Body of pancreas (tissue), 4 donors: ENCODE data around the gene DUSP16. TPM values are rescaled to one million over a fixed set of nuclear protein-coding genes. Genes with fewer than 3 reads are reported as not detected.
A peak's percentile ranks its signal among the peaks of the same experiment; 100 is the strongest.

Source experiments
- ATAC-seq: fragments of 150-250 bp; one replicate; pipeline ENCODE4 v1.9.1; 2016
- DNase-seq, 4 donors: peaks; one replicate each; pipeline ENCODE4 v3.0.0-alpha.2; 2019
- H3K27ac ChIP-seq, 4 donors: fragments of 200-600 bp; sonication (generic); 1 replicate in 3 of 4; 2 replicates in 1 of 4; pipeline versions ENCODE4 v1.5.1 to v1.6.1; 2016 to 2019; ENCODE audit warnings: mild to moderate bottlenecking in 1 of 4, mixed read lengths in 1 of 4, moderate library complexity in 1 of 4
- H3K27me3 ChIP-seq, 2 donors: fragments of 200-600 bp; sonication (generic); one replicate each; pipeline ENCODE4 v1.6.0; 2016; ENCODE audit warnings: mild to moderate bottlenecking in 1 of 2
- H3K36me3 ChIP-seq, 2 donors: fragments of 200-600 bp; sonication (generic); replicated peaks in 1 of 2; 2 replicates each; pipeline ENCODE4 v1.5.1; 2016; ENCODE audit warnings: low read depth in 2 of 2; ENCODE audit not compliant: insufficient read depth in 1 of 2
- H3K4me1 ChIP-seq: fragments of 200-600 bp; sonication (generic); one replicate; pipeline ENCODE4 v1.6.0; 2016
- H3K4me3 ChIP-seq, 2 donors: fragments of 200-600 bp; sonication (generic); 1 replicate in 1 of 2; 2 replicates in 1 of 2; pipeline ENCODE4 v1.5.1; 2016 to 2019
- H3K9me3 ChIP-seq, 3 donors: fragments of 200-600 bp; sonication (generic); 1 replicate in 2 of 3; 2 replicates in 1 of 3; pipeline ENCODE4 v1.5.1; 2016
- POLR2A ChIP-seq, 3 donors: fragments of 450-650 bp; IDR thresholded peaks; one replicate each; pipeline ENCODE4 v1.6.1; 2016; ENCODE audit warnings: antibody characterized with exemption in 3 of 3, mild to moderate bottlenecking in 2 of 3
- WGBS, 2 donors: methylation state at CpG; one replicate each; pipeline ENCODE4 v1.1.5; 2017; 5-methylcytosine and 5-hydroxymethylcytosine counted together
- intact Hi-C: fragments of 100-400 bp; cut with DNase I; formaldehyde crosslinking; loops from one replicate; pipeline ENCODE4 v1.15.1; 2023
- total RNA-seq, 2 donors: library from RNA; depleted of rRNA; stranded (reverse); fragments of >200 nt; gene quantifications; one replicate each; pipeline ENCODE4 v1.1.0, GENCODE V29; 2016
- TF ChIP-seq, protein P1 (sequence below), 7 experiments: fragments of 450-650 bp in 4 of 7; fragments of 200-600 bp in 3 of 7; sonication (generic) in 3 of 7; IDR thresholded peaks; one replicate each; pipeline ENCODE4 v1.5.1; 2016 to 2019; ENCODE audit warnings: antibody characterized with exemption in 7 of 7

DUSP16 gene, protein sequence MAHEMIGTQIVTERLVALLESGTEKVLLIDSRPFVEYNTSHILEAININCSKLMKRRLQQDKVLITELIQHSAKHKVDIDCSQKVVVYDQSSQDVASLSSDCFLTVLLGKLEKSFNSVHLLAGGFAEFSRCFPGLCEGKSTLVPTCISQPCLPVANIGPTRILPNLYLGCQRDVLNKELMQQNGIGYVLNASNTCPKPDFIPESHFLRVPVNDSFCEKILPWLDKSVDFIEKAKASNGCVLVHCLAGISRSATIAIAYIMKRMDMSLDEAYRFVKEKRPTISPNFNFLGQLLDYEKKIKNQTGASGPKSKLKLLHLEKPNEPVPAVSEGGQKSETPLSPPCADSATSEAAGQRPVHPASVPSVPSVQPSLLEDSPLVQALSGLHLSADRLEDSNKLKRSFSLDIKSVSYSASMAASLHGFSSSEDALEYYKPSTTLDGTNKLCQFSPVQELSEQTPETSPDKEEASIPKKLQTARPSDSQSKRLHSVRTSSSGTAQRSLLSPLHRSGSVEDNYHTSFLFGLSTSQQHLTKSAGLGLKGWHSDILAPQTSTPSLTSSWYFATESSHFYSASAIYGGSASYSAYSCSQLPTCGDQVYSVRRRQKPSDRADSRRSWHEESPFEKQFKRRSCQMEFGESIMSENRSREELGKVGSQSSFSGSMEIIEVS
- 10 to 100 TPM; 30.3 to 32.9 TPM for total RNA-seq

DNA sequence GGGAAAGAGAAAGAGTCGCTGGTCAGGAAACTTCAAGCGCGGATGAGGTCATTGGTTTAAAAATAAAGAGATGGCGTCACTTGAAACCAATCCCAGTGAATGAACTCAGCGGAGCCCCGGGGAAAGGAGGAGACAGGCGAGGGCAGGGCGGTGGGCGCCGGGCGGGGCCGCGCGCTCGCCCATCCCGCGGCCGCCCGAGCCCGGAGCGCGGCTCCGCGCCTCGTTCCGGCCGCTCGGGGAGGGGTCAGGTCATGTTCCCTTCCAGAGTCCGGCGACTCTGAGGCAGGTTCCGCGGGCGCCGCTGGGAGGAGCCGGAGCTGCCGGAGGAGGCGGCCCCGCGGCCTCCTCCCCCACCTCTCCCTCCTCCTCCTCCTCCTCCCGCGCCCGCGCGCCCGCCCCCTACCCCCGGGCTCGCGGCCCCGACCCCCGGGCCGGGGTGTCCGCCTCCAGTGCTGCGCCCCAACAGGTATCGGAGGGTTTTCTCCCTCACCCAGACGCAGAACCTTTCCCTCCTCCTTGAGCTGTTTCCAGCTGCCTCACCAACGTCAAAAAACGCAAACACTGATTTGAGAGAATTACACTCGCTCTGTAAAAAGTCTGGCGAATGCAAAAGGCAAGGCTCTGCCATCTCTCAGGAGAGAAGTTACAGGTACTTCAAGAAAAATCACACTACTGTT, at the start of gene DUSP16:
TSS of gene DUSP16 (minus strand) at position 279 of the 677 bp plus-strand sequence. CDS start 41,765 bp downstream, outside the sequence.
- peak; percentile 94 to 96 (median 94) for DNase-seq
- Histone ChIP-seq H3K27me3 (no peaks in the 10 kb centered on the region), H3K4me3 (peak within 1 kb of the TSS; percentile 30 to 50), H3K4me1 (peaks cover 28% of the 10 kb centered on the region), H3K27ac (peak within 1 kb of the TSS; percentile 98 to 100 (median 99)), H3K9me3 (no peaks in the 10 kb centered on the region), H3K36me3 (no peaks in the 10 kb centered on the region)
- WGBS, 2 donors: 0 to 1% methylated on average over 34 to 59 of the region's 59 CpGs
- intact Hi-C loops: no loop called here
- ATAC-seq: peak; percentile 89
- TF ChIP-seq POLR2A (IDR thresholded peaks at IDR 0.05): peak; percentile 69 to 89 (median 81)
- TF ChIP-seq, protein P1, sequence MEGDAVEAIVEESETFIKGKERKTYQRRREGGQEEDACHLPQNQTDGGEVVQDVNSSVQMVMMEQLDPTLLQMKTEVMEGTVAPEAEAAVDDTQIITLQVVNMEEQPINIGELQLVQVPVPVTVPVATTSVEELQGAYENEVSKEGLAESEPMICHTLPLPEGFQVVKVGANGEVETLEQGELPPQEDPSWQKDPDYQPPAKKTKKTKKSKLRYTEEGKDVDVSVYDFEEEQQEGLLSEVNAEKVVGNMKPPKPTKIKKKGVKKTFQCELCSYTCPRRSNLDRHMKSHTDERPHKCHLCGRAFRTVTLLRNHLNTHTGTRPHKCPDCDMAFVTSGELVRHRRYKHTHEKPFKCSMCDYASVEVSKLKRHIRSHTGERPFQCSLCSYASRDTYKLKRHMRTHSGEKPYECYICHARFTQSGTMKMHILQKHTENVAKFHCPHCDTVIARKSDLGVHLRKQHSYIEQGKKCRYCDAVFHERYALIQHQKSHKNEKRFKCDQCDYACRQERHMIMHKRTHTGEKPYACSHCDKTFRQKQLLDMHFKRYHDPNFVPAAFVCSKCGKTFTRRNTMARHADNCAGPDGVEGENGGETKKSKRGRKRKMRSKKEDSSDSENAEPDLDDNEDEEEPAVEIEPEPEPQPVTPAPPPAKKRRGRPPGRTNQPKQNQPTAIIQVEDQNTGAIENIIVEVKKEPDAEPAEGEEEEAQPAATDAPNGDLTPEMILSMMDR (IDR thresholded peaks at IDR 0.05): peak in 4 of 7 experiments; percentile 20 to 49 (median 34)

DNA sequence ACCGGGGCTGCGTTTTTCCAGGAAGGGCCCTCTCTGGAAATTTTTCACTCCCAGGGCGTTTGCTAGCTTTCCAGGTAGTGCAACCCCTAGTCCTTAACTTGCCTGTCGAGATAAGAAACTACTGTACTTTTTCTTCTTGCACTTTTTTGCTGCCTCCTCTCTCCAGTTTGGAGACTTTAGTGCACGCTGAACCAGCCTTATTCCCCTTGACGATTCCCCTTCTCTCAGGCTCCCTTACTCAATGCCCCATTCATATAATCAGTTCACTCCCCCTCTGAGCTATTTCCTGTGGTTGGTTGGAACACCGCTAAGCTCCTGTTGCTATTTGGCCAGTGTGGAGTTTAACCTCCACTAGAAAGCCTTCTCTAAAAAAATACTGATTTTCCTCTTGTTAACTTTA, 49.7 kb upstream of the DUSP16 start:
- TF ChIP-seq, protein P1 (IDR thresholded peaks at IDR 0.05): no peak
- TF ChIP-seq POLR2A (IDR thresholded peaks at IDR 0.05): no peak
- WGBS, 2 donors: 1 to 2% methylated on average over 7 of the region's 7 CpGs
- intact Hi-C loops: no loop called here

DNA sequence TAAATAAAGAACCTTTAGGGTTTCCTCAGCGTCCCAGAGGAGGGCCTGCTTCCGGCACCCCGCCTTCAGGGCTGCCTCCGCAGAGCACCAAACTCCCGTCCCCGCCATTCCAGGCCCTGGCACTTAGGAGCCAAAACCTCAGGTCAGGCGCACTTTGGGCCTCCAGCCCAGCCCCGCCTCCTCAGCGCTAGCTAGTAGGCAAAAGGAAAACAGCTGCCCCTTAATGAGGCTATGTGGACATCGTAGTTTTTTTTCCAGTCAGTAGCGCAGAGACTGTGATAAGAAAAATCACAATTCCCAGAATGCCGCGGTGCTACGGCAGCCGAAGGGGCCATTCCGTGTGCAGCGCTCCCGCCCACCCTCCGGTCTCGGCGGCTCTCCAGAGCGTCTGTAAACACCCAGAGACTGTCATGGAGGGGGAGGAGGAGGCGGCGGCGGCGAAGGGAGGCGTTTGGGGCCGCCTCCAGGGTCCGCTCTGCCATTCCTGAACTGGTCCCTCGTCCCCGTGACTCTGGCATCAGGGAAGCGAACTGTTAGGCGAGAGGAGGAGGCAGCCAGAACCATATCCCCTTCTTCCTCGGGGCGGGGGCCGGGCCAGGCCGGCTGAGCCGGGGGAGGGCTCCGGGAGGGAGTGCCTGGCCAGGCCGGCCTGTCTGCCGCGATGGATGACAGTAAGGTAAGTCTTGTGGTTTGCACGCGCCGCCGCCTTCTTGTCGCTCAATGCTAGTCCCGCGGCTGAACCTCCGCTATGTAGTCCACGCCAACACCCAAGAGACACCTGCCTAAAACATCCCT, 49.0 kb upstream of the DUSP16 start, which contains the start of gene CREBL2:
TSS of gene CREBL2 (plus strand) at position 365 of the 795 bp plus-strand sequence. CDS start at position 662, 297 bp downstream.
- no peaks in the 10 kb centered on the region for H3K9me3 ChIP-seq
- no peaks in the 10 kb centered on the region for H3K36me3 ChIP-seq
- no peaks in the 10 kb centered on the region for H3K27me3 ChIP-seq
- H3K4me3 ChIP-seq: peak within 1 kb of the TSS; percentile 46 to 52
- peak; percentile 94 to 98 (median 97) for DNase-seq
- intact Hi-C loops: no loop called here
- peak within 1 kb of the TSS; percentile 87 to 93 (median 88) for H3K27ac ChIP-seq
- H3K4me1 ChIP-seq: peaks cover 23% of the 10 kb centered on the region
- ATAC-seq: peak; percentile 95
- WGBS, 2 donors: 0 to 1% methylated on average over 20 to 51 of the region's 51 CpGs
- TF ChIP-seq, protein P1 (IDR thresholded peaks at IDR 0.05): peak in 1 of 7 experiments; percentile 21
- TF ChIP-seq POLR2A (IDR thresholded peaks at IDR 0.05): peak; percentile 6 to 83 (median 78)

More for the DNA sequence above, 49.7 kb upstream of the DUSP16 start:
- peak overlapping the region; percentile 87 to 93 (median 88) for H3K27ac ChIP-seq
- no peaks in the 10 kb centered on the region for H3K27me3 ChIP-seq
- H3K36me3 ChIP-seq: no peaks in the 10 kb centered on the region
- ATAC-seq (peak; percentile 10), DNase-seq (peak in 1 of 4 donors; percentile 12)
- peaks cover 29% of the 10 kb centered on the region for H3K4me1 ChIP-seq
- H3K4me3 ChIP-seq: peak overlapping the region; percentile 46 to 52
- H3K9me3 ChIP-seq: no peaks in the 10 kb centered on the region

DNA sequence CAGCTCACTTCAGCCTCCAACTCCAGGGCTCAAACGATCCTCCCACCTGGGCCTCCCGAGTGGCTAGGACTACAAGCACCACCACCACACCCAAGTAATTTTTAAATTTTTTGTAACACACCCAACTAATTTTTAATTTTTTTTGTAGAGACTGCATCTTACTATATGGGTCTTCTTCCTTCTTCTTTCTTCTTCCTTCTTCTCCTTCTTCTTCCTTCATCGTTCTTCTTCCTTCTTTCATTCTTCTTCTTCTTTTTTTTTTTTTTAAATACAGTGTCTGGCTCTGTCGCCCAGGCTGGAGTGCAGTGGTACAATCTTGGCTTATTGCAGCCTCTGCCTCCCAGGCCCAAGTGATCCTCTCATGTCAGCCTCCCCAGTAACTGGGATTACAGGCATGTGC, 48.0 kb upstream of the DUSP16 start:
- H3K4me1 ChIP-seq: peaks cover 23% of the 10 kb centered on the region
- H3K4me3 ChIP-seq: no peak overlapping the region
- 87 to 98% methylated on average over 4 of the region's 4 CpGs for WGBS, 2 donors
- no peaks in the 10 kb centered on the region for H3K36me3 ChIP-seq
- intact Hi-C loops: no loop called here
- ATAC-seq (no peak), DNase-seq (no peak)
- no peaks in the 10 kb centered on the region for H3K9me3 ChIP-seq
- H3K27ac ChIP-seq: peak overlapping the region; percentile 87 to 93 (median 88)
- TF ChIP-seq POLR2A (IDR thresholded peaks at IDR 0.05): no peak
- TF ChIP-seq, protein P1 (IDR thresholded peaks at IDR 0.05): no peak
- no peaks in the 10 kb centered on the region for H3K27me3 ChIP-seq
